DMS153 treated with DMSO at 0.1 percent for 48 hours (cell line): ENCODE data around the gene CTTNBP2.

ENCODE experiments used
- DNase-seq: peaks from one replicate; lab custom pipeline; 2025; ENCODE audit not compliant: unreplicated experiment; lab: John Stamatoyannopoulos, UW

The CTTNBP2 gene

DNA sequence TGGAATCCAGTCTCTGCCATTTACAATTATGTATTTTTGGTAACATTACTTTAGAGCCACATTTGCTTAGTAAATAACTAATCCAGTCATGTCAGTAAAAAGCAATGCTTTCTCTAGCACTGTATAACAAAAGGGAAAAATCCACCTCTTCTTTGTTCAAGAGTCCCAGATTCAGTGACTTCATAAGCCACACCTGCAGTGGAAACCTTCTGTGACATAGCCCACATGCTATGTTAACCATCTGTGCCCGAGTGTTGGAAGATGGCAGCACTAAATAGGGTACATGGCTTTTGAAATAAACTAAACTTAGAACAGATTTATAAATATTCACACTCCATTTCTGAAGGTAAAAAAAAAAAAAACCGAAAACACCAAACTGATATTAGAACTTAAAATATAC lies 83.0 kb downstream of the CTTNBP2 start:
- no peak for DNase-seq

DNA sequence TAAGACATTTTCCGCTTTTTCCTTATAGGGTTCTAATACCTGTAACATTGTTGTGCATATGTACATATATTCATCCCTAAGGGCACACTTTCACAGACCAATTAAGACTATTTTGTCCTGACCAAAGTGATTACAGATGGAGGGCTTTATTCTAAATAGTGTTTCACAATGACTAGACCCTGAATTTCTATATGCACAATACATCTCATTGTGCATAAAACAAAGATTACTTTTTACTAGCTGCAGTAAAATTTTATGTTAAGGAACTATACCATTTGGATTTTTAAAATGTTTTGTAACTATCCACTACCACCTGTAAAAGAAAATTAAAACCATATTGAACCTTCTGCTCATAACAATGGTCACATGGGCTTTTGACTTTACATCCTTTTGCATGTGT lies 87.8 kb downstream of the CTTNBP2 start:
- no peak for DNase-seq

DNA sequence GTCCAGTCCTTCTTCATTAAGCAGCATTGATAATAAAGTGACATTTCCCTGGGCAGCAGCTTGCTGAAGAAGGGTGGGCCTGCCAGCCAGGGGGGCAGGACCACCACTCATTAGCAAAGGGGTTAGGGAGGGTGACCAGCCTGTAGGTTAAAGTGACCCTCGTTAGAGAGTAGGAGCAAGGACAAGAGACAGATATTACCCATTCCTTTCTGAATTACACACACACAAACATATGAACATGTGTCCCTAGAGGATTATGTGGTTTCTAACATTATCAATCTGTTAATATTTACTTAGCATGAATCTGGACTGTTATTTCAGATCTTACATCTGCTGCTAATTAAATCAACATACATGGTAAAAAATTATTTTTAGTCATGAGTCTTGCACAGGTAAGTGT lies 88.9 kb downstream of the CTTNBP2 start:
- no peak for DNase-seq

DNA sequence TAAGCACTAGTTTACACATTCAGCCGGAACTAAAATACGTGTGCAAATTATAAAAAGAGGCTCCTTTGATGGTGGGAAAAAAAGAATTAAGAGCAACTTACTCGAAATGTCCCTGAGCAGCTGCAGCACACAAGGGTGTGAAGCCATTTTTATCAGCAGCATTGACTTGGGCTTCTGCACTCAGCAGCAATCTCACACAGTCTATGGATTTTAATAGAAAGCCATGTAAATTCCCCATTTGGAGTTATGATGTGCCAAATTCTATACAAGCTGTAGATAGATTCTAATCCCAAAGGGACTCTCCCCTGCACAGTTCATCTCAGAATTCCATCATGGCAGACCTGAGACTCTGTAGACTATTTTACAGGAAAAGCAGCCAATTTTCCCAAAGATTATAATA lies 90.5 kb downstream of the CTTNBP2 start:
- no peak for DNase-seq

DNA sequence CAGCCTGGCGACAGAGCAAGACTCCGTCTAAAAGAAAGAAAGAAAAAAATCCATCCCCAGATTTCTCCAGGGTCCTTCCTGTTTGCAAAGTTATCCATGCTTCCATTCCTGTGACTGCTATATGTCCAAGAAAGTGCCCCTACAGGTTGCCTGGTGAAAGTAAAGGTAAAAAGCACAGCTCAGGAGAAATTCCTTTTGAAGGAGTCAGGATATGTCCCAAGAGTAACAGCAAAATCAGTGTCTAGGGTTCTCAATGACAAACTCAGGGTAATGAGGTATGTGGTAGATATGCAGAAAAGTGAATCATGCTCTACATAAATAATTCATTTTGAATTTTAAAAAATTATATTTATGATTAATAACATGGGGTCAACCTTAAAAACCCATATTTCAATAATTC lies 91.5 kb downstream of the CTTNBP2 start:
- no peak for DNase-seq

DNA sequence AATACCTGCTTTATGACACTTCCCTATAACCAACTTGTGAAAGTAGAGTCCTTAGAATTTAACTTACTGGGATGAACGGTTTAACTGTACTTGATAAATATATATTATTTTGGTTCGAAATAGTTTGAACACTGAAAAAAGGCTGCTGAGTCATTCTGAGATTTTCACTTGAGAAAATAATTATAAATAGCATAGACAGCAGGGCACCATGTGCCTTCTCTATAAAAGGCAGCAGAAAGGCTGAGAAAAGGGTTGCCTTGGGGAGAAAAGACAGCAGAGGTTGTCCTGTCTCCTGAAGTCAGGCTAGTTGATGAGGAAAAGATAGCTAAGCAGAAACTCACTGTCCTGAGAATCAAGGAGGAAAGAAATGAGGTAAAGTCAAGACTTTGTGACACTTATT lies 92.4 kb downstream of the CTTNBP2 start:
- DNase-seq, result no peak

DNA sequence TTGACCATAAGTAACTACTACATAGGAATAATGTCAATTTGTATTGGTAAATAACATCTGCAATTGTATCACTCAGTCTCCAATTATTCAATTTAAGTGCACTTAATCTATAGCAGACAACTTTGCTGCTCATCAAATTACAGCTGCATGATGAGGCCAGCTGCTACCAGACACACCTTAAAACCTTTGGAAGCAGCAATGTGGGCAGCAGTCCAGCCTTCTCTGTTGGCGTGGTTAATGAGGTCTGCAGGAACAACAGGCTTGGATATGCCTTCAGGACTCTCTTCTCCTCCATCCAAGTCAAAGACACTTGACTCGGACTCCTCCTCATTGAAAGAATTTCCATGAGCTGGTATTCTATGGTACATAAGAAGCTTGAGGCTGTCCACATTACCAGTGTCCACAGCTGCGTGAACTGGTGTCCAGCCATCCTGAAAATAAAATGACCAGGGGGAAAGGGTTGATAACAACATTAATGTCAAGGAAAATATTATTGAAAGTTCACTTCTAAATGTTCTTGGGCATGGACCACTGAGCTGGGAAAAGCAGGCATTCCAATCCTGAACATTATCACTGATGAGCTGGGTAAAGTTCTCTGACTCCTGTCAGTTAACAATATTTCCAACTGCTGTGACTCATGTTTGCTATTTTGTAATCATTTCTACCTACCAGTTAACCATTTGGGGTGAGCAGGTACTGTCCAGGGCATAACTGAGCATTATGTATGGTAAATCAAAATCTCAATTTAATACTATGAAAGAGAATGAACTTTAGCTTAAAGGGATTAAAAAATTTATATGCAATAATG lies 95.7 kb downstream of the CTTNBP2 start:
- DNase-seq, result no peak

DNA sequence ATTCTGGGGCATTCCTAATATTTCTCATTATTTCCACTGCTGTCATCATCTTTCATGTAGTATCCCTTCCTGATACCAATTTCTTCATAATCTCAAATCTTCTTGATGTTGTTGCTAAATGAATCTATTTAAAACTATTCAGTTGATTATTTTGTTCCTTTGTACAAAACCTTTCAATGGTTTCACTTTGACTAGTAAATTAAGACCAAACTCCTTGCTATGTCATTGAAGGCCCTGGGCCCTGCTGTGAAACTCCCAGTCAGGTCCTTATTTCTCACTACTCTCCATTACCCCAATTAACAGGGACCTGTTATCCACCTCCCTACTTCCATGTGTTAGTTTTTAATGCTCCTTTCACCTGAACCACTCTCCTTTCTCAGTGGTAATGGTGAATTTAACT lies 97.0 kb downstream of the CTTNBP2 start:
- DNase-seq, result no peak

DNA sequence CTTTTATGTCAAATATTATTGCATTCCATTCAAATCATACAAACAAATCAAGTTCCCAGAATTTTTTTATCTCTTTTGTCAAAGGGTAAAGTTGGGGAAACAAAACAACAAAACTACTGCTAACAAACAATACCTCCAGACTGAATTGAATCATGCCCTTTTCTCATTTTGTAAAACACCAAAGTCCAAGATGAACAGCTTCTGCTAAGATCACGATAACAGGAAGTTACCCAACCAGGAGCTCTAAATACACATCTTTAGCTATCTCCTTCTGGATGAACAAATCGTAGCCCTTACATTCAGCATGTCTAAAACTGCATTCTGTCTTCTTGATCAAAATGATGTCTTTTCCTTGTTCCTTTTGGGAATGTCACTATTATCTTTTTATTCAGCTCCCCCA lies 97.4 kb downstream of the CTTNBP2 start:
- DNase-seq, result no peak

DNA sequence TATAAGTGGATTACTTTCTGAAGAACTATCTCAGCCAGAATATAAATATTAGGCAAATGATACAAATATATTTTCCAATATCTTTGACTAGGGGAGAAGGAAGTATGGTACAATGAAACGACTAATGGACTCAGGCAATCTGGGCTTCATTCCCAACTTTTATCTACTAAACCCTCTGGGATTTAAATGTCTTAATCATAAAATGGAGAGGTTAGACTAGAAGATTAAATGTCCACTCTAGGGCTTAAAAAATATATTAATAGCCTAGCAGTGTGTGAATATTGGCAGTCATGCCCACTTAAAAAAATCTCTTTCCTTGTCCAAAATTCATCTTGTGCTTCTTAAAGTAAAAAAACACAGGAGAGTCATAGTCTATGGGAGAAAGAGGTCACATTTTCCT lies 98.3 kb downstream of the CTTNBP2 start:
- DNase-seq, result no peak

DNA sequence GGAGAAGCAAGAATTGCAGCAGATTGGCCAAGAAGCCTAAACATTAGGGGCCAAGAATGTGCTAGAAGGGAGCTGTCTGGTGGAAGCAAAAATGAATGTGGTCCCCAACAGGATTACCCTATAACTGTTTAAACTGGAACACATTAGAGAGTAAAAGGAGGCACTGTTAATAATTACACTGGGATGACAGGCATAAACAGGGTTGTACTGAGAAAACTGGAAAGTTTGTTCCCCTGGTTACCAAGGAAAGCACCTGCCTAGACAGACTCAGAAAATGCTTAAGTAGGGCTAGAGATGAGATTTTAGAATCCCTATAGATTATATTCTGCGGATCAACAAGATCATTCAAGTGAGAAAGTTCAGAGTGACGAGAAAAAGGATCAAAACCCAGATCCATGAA lies 100.8 kb downstream of the CTTNBP2 start:
- no peak for DNase-seq

DNA sequence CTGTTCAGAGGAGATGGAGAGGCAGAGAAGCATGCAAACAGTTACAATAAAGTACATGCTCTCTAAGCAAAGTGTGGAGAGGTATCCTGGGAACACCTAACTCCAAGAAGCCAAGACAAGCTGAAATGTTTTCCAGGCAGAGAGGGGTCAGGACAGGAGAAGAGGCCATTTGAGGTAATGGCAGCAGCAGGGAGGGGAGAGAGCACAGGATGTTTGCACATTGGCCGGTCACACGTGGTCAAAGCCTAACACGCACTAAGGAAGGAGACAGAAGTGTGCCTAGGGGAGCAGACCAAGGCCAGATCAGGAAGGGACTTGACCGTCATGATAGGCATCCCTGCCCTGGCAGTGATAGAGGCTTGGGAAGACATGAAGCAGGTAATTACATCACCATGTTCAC lies 101.5 kb downstream of the CTTNBP2 start:
- DNase-seq, result no peak

DNA sequence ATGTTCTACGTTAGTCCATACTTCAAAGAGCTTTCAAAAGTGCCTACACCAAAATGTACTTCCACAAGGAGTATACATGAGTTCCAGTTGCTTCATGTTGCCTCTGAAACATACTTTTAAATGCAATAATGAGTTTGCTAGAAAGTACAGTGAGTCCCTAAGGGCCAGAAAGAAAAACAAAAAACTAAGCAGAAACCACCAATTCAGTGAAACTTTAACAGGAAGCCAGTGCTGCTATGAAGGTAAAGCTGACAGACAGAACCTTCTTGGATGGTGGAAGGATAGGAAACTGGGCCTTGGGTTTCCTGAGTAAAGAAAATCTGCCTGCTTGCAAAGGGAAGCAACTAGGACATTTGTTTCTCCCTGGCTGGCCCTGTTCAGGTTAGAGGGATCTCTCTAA lies 104.2 kb downstream of the CTTNBP2 start:
- no peak for DNase-seq

DNA sequence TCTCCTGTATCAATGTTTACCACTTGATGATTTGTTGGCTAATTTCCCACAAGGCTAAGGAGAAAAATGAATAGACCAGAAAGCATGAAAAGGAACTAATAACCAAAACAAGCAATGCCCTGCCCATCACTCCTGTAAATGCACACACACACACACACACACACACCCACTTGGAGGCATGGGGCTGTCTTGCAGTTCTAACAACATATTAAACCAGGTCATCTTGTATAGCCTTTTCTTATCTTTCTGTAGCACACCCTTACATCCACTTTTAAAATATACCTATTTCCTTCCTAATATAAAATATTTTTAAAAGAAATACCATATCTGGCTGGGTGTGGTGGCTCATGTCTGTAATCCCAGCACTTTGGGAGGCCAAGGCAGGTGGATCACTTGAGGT lies 105.3 kb downstream of the CTTNBP2 start:
- DNase-seq, result no peak

DNA sequence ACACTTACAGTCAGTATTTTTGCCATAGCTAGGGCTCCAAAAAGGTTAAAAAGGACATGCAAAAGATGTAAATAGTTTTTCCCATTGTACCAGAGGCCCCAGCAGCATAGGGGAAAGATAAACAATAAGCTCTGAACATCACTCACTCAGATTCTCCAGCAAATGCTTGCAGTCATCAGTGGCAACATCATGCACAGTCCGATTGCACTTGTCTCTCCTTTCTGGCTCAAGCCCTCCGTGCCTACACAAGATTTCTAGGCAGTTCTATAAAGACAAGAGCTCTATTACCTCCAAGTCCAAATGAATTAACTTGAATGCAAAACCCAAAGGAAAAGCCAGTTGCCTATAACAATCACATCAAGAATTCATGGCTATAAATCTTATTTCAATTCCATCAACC lies 106.3 kb downstream of the CTTNBP2 start:
- no peak for DNase-seq

DNA sequence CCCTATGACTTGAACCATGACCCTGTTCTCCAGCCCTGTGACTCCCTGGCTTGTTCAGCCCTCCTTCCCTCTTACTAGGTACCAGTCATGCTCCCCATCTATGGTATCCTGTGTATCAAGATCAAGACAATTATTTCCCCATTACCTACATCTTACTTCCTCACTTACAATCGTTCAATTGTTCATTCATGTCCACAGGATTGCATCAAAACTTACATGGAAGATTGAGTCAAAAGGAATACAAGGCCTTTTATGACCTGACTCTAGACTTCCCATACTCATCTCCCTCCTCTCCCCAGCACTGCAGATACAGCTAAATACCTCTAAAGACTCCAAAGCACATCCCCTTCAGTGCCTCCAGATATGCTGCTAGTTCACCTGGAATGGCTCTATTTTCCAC lies 109.2 kb downstream of the CTTNBP2 start:
- DNase-seq, result no peak

DNA sequence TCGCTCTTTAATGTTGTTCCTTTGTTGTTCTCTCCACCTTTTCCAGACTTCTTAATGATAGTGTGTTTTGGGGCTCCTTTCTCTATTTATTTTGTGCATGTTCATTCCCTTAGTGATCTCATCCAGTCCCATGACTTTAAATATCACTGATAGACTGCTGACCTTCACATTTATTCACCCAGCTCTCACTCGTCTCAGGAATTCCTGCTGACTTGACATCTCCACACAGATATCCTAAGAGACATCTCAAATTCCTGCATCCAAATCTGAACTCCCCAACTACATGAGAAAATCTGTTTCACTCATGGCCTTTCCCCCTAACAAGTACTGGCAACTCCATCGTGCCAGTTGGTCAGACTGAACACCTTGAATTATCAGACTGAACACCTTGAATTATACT lies 111.2 kb downstream of the CTTNBP2 start:
- no peak for DNase-seq

DNA sequence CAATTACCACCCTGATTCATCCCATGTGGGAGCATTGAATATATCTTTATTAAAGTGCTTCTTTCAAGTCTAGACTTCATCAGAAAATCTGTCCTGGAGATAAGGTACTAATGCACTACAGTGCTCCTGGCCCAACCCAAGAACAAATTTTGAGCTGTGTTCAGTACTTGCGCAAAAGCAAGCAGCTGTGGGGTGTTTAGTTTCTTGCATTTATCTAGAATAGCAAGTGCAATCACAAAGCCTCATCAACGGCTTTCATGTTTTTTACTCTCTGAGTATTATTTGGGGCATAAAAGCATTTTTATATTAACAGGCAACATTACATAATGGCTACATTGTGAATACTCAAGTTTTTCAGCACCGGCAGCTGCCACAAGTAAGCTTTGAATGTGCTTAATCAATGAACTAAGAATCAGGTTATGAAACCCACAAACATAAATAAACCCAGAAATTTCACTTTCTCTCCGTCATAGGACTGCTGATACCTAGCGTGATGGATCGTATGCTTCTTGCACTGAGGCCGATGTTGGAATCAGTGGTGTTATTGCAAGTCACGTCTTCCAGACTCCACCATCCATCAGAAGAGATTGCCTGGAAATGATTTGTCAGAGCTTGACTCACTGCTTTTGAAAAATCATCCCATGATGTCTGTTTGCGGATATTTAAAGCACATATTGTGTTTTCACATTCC lies 113.1 kb downstream of the CTTNBP2 start:
- no peak for DNase-seq

DNA sequence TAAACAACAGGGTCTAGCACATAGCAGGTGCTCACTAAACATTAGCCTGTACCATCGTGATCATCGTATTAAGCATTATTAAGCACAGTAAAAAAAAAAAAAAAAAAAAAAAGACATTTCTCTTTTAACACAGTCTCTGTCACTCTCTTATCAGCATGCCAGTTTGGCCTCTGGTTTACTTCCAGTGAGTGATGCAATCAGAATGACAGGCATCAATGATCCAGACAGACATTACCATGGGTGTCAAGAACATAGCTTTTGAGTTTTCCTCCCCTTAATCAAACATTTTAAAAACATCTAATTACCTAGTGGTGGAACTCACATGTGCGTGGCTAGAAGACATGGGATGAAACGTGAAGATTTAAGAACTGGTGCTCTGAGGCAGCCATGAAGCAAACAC lies 115.8 kb downstream of the CTTNBP2 start:
- no peak for DNase-seq

DNA sequence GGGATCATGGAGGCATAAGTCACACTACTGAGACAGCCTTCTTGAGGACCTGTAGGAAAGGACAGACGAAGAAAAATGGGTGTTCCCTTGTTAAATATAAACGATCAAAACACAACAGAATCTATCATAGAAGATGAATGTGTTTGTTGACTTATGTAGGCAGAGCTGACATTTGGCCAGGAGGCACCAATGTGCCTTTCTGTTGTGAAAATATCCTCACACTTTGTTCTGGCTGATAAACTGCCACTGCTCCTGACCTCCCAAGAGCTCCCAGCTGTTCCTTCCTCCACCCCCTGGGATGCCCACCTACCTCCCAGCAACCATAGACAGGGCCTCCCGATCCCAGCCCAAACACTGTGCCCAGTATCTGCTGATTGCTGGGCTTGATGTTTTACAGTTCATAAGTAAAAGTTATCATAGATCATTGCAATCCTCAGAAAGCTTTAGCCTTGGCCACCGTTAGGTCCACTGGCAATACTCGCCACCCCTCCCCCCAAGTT lies 116.6 kb downstream of the CTTNBP2 start:
- DNase-seq, result no peak

DNA sequence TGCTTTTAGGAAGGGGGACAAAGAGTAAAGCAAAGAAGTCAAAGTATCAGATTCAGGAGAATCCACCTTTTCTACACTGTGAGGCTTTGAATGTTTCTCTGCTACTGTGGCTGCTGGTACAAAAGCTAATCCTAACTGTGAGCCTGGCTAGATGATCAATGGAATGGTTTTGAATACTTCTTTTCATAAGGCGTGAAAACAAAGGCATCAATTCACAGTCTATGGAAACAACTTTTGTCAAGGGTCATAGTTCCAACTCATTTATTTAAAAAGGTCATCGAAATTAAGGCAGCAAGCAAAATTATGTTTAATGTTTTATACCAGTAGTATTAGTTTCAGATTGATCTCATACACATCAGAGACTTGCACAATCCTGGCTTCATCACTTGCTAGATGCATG lies 118.1 kb downstream of the CTTNBP2 start:
- no peak for DNase-seq

DNA sequence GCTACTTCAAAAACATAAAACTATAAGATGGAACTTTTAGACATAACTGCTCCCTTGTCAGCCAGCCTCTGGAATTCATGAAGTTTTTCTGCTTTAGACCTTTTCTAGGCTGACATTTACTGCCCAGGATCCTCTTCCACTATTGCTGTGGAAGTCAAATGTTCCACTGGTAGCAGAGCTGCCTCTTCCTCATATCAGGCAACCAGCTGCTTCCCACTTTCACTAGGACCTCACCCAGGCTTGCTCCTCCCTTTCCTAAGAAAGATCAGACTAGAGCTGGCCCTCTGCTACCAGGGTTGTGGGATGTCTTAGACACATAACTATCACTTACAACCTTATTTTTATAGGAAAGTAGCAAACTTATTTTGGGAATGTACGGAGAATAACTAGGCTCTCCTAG lies 121.5 kb downstream of the CTTNBP2 start:
- DNase-seq, result no peak
